ENCODE results near the gene SEPTIN5. TPM values are rescaled to one million over a fixed set of nuclear protein-coding genes. Genes with fewer than 3 reads are reported as not detected.

The SEPTIN5 gene
- total RNA-seq, 1 donor from 2014 or later = 5.0 TPM

DNA sequence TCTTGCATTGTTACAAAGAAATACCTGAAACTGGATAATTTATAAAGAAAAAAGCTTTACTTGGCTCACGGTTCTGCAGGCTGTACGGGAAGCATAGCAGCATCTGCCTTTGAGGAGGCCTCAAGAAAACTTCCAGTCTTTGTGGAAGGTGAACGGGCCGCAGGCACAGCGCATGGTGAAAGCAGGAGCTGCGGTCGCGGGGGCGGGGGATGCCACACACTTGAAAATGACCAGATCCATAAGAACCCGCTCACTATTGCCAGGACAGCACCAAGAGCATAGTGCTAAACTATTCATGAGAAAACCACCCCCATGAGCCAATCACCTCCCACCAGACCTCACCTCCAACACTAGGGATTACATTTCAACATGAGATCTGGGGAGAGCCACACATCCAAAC is 45.6 kb upstream of the SEPTIN5 start:
- Histone ChIP-seq H3K36me3 (no peaks in the 10 kb centered on the region), H3K4me1 (peaks cover 7% of the 10 kb centered on the region), H3K9me3 (ENCODE audit: low read depth) (no peaks in the 10 kb centered on the region), H3K27me3 (no peaks in the 10 kb centered on the region), H3K4me3 (no peak overlapping the region), H2AFZ (replicated peaks) (no peak overlapping the region), H3K9ac (no peak overlapping the region), H3K4me2 (no peak overlapping the region), H3K27ac (no peak overlapping the region), H3K79me2 (ENCODE audit: low read depth) (no peaks in the 10 kb centered on the region), H3F3A (ENCODE audit: low read depth) (no peaks in the 10 kb centered on the region), H4K20me1 (ENCODE audit: low read depth) (no peaks in the 10 kb centered on the region)
- Mint-ChIP-seq H3K27me3 (ENCODE audit: insufficient read depth, low read depth) (peaks cover 14% of the 10 kb centered on the region), H3K9me3 (peaks cover 13% of the 10 kb centered on the region), H3K4me3 (no peak overlapping the region), H3K27ac (no peak overlapping the region), H3K4me1 (peaks cover 31% of the 10 kb centered on the region), H3K36me3 (no peaks in the 10 kb centered on the region)
- DNase-seq (ENCODE audit: low spot score) = no peak
- TF ChIP-seq, protein P1, sequence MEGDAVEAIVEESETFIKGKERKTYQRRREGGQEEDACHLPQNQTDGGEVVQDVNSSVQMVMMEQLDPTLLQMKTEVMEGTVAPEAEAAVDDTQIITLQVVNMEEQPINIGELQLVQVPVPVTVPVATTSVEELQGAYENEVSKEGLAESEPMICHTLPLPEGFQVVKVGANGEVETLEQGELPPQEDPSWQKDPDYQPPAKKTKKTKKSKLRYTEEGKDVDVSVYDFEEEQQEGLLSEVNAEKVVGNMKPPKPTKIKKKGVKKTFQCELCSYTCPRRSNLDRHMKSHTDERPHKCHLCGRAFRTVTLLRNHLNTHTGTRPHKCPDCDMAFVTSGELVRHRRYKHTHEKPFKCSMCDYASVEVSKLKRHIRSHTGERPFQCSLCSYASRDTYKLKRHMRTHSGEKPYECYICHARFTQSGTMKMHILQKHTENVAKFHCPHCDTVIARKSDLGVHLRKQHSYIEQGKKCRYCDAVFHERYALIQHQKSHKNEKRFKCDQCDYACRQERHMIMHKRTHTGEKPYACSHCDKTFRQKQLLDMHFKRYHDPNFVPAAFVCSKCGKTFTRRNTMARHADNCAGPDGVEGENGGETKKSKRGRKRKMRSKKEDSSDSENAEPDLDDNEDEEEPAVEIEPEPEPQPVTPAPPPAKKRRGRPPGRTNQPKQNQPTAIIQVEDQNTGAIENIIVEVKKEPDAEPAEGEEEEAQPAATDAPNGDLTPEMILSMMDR (IDR thresholded peaks at IDR 0.05) = no peak
- TF ChIP-seq EZH2phosphoT487 (IDR thresholded peaks at IDR 0.05) (no peak), EZH2 (IDR thresholded peaks at IDR 0.05) (no peak)

- no peaks in the 10 kb centered on the region for H4K20me1 ChIP-seq (ENCODE audit: low read depth)
- H3K27ac ChIP-seq = no peak overlapping the region
- H3K4me1 ChIP-seq = no peaks in the 10 kb centered on the region
- H3K4me3 ChIP-seq = no peak overlapping the region
- H3K4me3 Mint-ChIP-seq = no peak overlapping the region
- peaks cover 23% of the 10 kb centered on the region for H3K4me1 Mint-ChIP-seq
- no peaks in the 10 kb centered on the region for H3K79me2 ChIP-seq (ENCODE audit: low read depth)
- H3K27me3 Mint-ChIP-seq (ENCODE audit: insufficient read depth, low read depth) = peaks cover 9% of the 10 kb centered on the region
- H3K4me2 ChIP-seq = no peak overlapping the region
- no peak overlapping the region for H2AFZ ChIP-seq (replicated peaks)
- peaks cover 13% of the 10 kb centered on the region for H3K9me3 Mint-ChIP-seq
- no peak for DNase-seq (ENCODE audit: low spot score)
- H3K9ac ChIP-seq = no peak overlapping the region
- no peaks in the 10 kb centered on the region for H3K9me3 ChIP-seq (ENCODE audit: low read depth)
- no peaks in the 10 kb centered on the region for H3K27me3 ChIP-seq
- H3K36me3 Mint-ChIP-seq = no peaks in the 10 kb centered on the region
- TF ChIP-seq, protein P1 (IDR thresholded peaks at IDR 0.05) = no peak
- no peak for TF ChIP-seq EZH2phosphoT487 (IDR thresholded peaks at IDR 0.05)
- no peak for TF ChIP-seq EZH2 (IDR thresholded peaks at IDR 0.05)
- H3K27ac Mint-ChIP-seq = no peak overlapping the region
- no peaks in the 10 kb centered on the region for H3F3A ChIP-seq (ENCODE audit: low read depth)
- no peaks in the 10 kb centered on the region for H3K36me3 ChIP-seq
These were observed 44.7 kb upstream of the SEPTIN5 start for GRCh38 chr22:19669570-19669969.

DNA sequence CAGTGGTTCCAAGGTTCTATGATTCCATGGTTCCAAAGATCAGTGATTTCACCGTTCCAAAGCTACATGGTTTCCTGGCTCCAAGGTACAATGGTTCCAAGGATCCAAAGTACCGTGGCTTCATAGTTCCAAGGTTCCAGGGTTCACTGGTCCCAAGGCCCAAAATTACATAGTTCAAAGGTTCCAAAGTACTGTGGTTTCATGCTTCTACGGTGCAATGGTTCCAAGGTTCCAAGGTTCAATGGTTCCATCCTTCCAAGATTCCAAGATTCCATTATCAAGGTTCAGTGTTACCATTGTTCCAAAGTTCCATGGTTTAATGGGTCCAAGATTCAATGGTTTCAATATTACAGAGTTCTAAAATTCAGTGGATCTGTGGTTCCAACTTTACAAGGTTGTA is 43.0 kb upstream of the SEPTIN5 start:
- TF ChIP-seq EZH2 (IDR thresholded peaks at IDR 0.05) = no peak
- TF ChIP-seq, protein P1 (IDR thresholded peaks at IDR 0.05) = no peak
- TF ChIP-seq EZH2phosphoT487 (IDR thresholded peaks at IDR 0.05) = no peak
- Mint-ChIP-seq H3K27me3 (ENCODE audit: insufficient read depth, low read depth) (peaks cover 11% of the 10 kb centered on the region), H3K27ac (no peak overlapping the region), H3K4me3 (no peak overlapping the region), H3K36me3 (no peaks in the 10 kb centered on the region), H3K4me1 (peaks cover 14% of the 10 kb centered on the region), H3K9me3 (peaks cover 13% of the 10 kb centered on the region)
- H3K79me2 ChIP-seq (ENCODE audit: low read depth) = no peaks in the 10 kb centered on the region
- H3K4me1 ChIP-seq = no peaks in the 10 kb centered on the region
- DNase-seq (ENCODE audit: low spot score) = no peak
- no peaks in the 10 kb centered on the region for H3F3A ChIP-seq (ENCODE audit: low read depth)
- H3K4me2 ChIP-seq = no peak overlapping the region
- no peak overlapping the region for H3K27ac ChIP-seq
- no peaks in the 10 kb centered on the region for H3K36me3 ChIP-seq
- no peak overlapping the region for H3K4me3 ChIP-seq
- H3K9me3 ChIP-seq (ENCODE audit: low read depth) = no peaks in the 10 kb centered on the region
- H3K9ac ChIP-seq = no peak overlapping the region
- H3K27me3 ChIP-seq = no peaks in the 10 kb centered on the region
- no peak overlapping the region for H2AFZ ChIP-seq (replicated peaks)
- no peaks in the 10 kb centered on the region for H4K20me1 ChIP-seq (ENCODE audit: low read depth)
